ENCODE results near the gene EMILIN1.

The EMILIN1 gene

GRCh38 chr2:27127883-27128667 is 49.7 kb downstream of the EMILIN1 start:
- no peak for DNase-seq

GRCh38 chr2:27128668-27129571 is 50.5 kb downstream of the EMILIN1 start:
- DNase-seq, result no peak

GRCh38 chr2:27130396-27130795 is 52.0 kb downstream of the EMILIN1 start:
- no peak for DNase-seq

GRCh38 chr2:27131429-27131828 is 53.0 kb downstream of the EMILIN1 start:
- DNase-seq, result no peak

GRCh38 chr2:27133195-27133875 is 54.9 kb downstream of the EMILIN1 start:
- DNase-seq, result no peak

GRCh38 chr2:27133905-27134780 is 55.7 kb downstream of the EMILIN1 start, which contains the start of gene PREB:
TSS of gene PREB (minus strand) at chr2:27134636. CDS start at chr2:27134421, 215 bp downstream.
- peak; percentile 75 for DNase-seq

- no peak for DNase-seq
Observed at GRCh38 chr2:27134781-27135477, 56.5 kb downstream of the EMILIN1 start.

GRCh38 chr2:27135478-27135955 is 57.1 kb downstream of the EMILIN1 start:
- no peak for DNase-seq

Data from SHP77 treated with DMSO at 0.1 percent for 48 hours (cell line).